ENCODE results near the gene RGS3. TPM values are rescaled to one million over a fixed set of nuclear protein-coding genes. Genes with fewer than 3 reads are reported as not detected.

The RGS3 gene
- total and polyA plus RNA-seq, 10 of the 15 experiments (the other 5 are each of a cell fraction or from before 2014, with no cell fraction given), result 2.9 to 138 (median 28.8) TPM

DNA sequence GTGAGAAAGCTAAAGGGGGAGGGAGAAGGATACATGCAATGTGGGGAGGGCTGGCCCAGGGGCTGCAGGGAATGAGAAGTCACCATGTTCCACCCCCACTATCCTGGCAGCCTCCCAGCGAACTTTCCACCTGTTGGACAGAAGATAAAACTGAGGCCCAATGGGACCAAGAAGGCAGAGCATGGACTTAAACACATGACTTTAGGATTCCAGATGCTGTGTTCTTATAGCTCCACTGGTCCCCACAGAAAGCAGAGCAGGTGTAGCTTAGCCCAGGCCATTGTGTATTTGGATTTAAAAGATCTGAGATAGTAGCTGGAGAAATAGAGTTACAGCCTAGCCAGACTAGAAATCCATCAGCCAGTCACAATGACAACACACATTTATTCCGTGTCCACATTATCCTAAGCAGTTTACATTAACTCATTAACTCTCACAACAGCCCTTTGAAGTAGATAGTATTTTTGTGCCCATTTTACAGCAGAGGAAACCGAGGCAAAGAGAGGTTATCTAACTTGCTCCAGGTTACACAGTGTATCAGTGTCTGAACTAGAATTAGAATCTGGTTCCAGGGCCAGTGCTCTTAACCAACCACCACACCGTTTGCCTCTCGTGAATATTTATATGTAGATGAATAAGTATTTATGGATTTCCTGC, 121.0 kb downstream of the RGS3 start:
- H2AFZ ChIP-seq (ENCODE audit: control insufficient read depth, low read depth, low read length), result no peak overlapping the region
- no peak overlapping the region for H3K4me2 ChIP-seq (ENCODE audit: control insufficient read depth, insufficient read depth)
- BruUV-seq (replicated peaks), result no TSS peak
- CTCF ChIA-PET, result interaction anchor here (1.3 to 18.0 kb wide), 5 partner anchors 20 to 364 kb away, joined by 3 to 565 read pairs (median 199); partner anchors contain the start of genes FKBP15 and SLC31A1
- RAD21 ChIA-PET (ENCODE audit: unreplicated experiment), result interaction anchor here (1.5 to 6.9 kb wide), 3 partner anchors 8 to 138 kb away, joined by 4 to 81 read pairs (median 74); no protein-coding TSS in a partner anchor
- no peak overlapping the region for H3K4me3 ChIP-seq
- H3K27me3 ChIP-seq (replicated peaks in 1 of 2; ENCODE audit: control insufficient read depth in 2 of 2, insufficient read depth in 2 of 2, low read length in 1 of 2), result no peaks in the 10 kb centered on the region
- H4K20me1 ChIP-seq (ENCODE audit: control insufficient read depth, insufficient read depth), result no peaks in the 10 kb centered on the region; the same call in 1 of the 2 replicates
- no peaks in the 10 kb centered on the region for H3K9me3 ChIP-seq (replicated peaks; ENCODE audit: control insufficient read depth, insufficient read depth, low read length)
- TF ChIP-seq BMI1 (IDR thresholded peaks at IDR 0.05; ENCODE audit: borderline replicate concordance) (no peak), EGR1 (IDR thresholded peaks at IDR 0.05; ENCODE audit: borderline replicate concordance in 1 of 2, low read depth in 2 of 2, low read length in 2 of 2) (no peak), PML (IDR thresholded peaks at IDR 0.05; ENCODE audit: low read length) (no peak), ZNF207 (IDR thresholded peaks at IDR 0.05; ENCODE audit: borderline replicate concordance) (no peak), SREBF1 (IDR thresholded peaks at IDR 0.05; ENCODE audit: low read length) (no peak), HDAC2 (IDR thresholded peaks at IDR 0.05) (no peak), NBN (IDR thresholded peaks at IDR 0.05) (no peak), NFIC (IDR thresholded peaks at IDR 0.05; ENCODE audit: low read depth, low read length) (no peak), E2F4 (IDR thresholded peaks at IDR 0.05; ENCODE audit: low read depth, low read length) (no peak), GATAD2B (conservative IDR thresholded peaks at IDR 0.05; ENCODE audit: low read depth) (no peak)
- TF ChIP-seq, protein P1, sequence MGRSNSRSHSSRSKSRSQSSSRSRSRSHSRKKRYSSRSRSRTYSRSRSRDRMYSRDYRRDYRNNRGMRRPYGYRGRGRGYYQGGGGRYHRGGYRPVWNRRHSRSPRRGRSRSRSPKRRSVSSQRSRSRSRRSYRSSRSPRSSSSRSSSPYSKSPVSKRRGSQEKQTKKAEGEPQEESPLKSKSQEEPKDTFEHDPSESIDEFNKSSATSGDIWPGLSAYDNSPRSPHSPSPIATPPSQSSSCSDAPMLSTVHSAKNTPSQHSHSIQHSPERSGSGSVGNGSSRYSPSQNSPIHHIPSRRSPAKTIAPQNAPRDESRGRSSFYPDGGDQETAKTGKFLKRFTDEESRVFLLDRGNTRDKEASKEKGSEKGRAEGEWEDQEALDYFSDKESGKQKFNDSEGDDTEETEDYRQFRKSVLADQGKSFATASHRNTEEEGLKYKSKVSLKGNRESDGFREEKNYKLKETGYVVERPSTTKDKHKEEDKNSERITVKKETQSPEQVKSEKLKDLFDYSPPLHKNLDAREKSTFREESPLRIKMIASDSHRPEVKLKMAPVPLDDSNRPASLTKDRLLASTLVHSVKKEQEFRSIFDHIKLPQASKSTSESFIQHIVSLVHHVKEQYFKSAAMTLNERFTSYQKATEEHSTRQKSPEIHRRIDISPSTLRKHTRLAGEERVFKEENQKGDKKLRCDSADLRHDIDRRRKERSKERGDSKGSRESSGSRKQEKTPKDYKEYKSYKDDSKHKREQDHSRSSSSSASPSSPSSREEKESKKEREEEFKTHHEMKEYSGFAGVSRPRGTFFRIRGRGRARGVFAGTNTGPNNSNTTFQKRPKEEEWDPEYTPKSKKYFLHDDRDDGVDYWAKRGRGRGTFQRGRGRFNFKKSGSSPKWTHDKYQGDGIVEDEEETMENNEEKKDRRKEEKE (IDR thresholded peaks at IDR 0.05), result no peak
- TF ChIP-seq, protein P2, sequence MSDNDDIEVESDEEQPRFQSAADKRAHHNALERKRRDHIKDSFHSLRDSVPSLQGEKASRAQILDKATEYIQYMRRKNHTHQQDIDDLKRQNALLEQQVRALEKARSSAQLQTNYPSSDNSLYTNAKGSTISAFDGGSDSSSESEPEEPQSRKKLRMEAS (IDR thresholded peaks at IDR 0.05; ENCODE audit: low read depth, low read length), result no peak
- peaks cover 23 to 32% of the 10 kb centered on the region in 2 experiments for H3K36me3 ChIP-seq (ENCODE audit: control insufficient read depth in 2 of 2, insufficient read depth in 2 of 2, low read length in 1 of 2)
- 71% methylated on average over 5 of the region's 5 CpGs for WGBS (ENCODE audit: insufficient coverage, insufficient replicate concordance, low lambda C conversion rate, missing lambda C conversion rate)
- H3K4me1 ChIP-seq (ENCODE audit: control insufficient read depth, insufficient read depth, low read length), result peaks cover 40% of the 10 kb centered on the region
- DNase-seq (ENCODE audit: low read depth, low spot score), result no peak
- no peak for FAIRE-seq
- H3K27ac ChIP-seq (ENCODE audit: control insufficient read depth, insufficient read depth), result no peak overlapping the region
- in situ Hi-C loops (cut with MboI) (loop anchor here (5.0 kb wide), 2 partner anchors 137 to 312 kb away; no protein-coding TSS in a partner anchor), intact Hi-C loops (cut with micrococcal nuclease; ENCODE audit: unreplicated experiment) (no loop called here)
- peaks cover 26% of the 10 kb centered on the region for H3K79me2 ChIP-seq (ENCODE audit: control insufficient read depth, insufficient read depth, low read length)
- POLR2A ChIA-PET, result interaction anchor here (2.1 kb wide), 1 partner anchor 8 kb away, joined by 6 read pairs; no protein-coding TSS in a partner anchor
- no peak overlapping the region for H3K9ac ChIP-seq (ENCODE audit: control insufficient read depth, insufficient read depth, low read length)
- SMC1A ChIA-PET (ENCODE audit: uncharacterized antibody, unreplicated experiment), result interaction anchor here (0.7 to 12.4 kb wide), 7 partner anchors 8 to 171 kb away, joined by 3 to 323 read pairs (median 3); no protein-coding TSS in a partner anchor
- no peak for ATAC-seq

Data from GM12878 (cell line).